HCT116 (cell line): Measurements from ENCODE around the gene FAM163B. TPM values are rescaled to one million over a fixed set of nuclear protein-coding genes. Genes with fewer than 3 reads are reported as not detected.

Source experiments
- ATAC-seq: fragments of 200-7000 bp; cut with Tn5 transposase; 2 replicates; pipeline ENCODE4 v1.9.1; 2020; ENCODE audit warnings: mild to moderate bottlenecking, moderate library complexity
- BruUV-seq: library from RNA; stranded (reverse); fragments of 400-500 nt; replicated peaks from 2 replicates; lab custom pipeline; 2021; lab: Mats Ljungman, UMichigan
- CTCF ChIA-PET: fragments of 300-600 bp; sonication (Branson Sonifier 250); formaldehyde crosslinking; loops from one replicate; lab custom pipeline; 2021; ENCODE audit warnings: antibody characterized with exemption; lab: Charles Lee
- POLR2A ChIA-PET: fragments of 300-600, 350-600 bp; sonication (Branson Sonifier 250); formaldehyde crosslinking; loops from one replicate; lab custom pipeline; 2021; ENCODE audit warnings: antibody characterized with exemption; lab: Charles Lee
- RAD21 ChIA-PET, 2 experiments: fragments of 300-600 bp; sonication (Branson Sonifier 250); formaldehyde crosslinking; loops; one replicate each; lab custom pipeline; 2023; ENCODE audit warnings: low total read pairs in 2 of 2; ENCODE audit not compliant: uncharacterized antibody in 2 of 2, unreplicated experiment in 2 of 2, low non-redundant PET in 1 of 2; lab: Charles Lee
- DNase-seq: peaks from one replicate; pipeline ENCODE4 v3.0.0-alpha.2; 2010; ENCODE audit warnings: low read depth, low spot score
- H2AFZ ChIP-seq: fragments of 200-600 bp; shearing (Covaris generic), sonication (generic); 2 replicates; pipeline ENCODE4 v1.6.1; 2017; ENCODE audit warnings: low read depth, mixed run types, mixed read lengths, antibody characterized with exemption, low read length; ENCODE audit not compliant: poor library complexity, severe bottlenecking
- H3K27ac ChIP-seq: 2 replicates; pipeline ENCODE4 v1.5.1; 2012; ENCODE audit warnings: low read depth, low read length
- H3K27me3 ChIP-seq: fragments of 200-600 bp; sonication (generic); 2 replicates; pipeline ENCODE4 v1.6.1; 2016; ENCODE audit warnings: mixed run types, low read length, mixed read lengths; ENCODE audit not compliant: insufficient read depth
- H3K36me3 ChIP-seq, 2 experiments: fragments of 200-500 bp in 1 of 2; fragments of 200-600 bp in 1 of 2; sonication (Bioruptor generic) in 1 of 2; sonication (generic) in 1 of 2; 2 replicates each; pipeline versions ENCODE4 v1.5.1 to v1.6.1; 2014 to 2016; ENCODE audit warnings: low read length in 2 of 2, inconsistent platforms in 1 of 2, mixed read lengths in 1 of 2, mixed run types in 1 of 2; ENCODE audit not compliant: insufficient read depth in 2 of 2, control insufficient read depth in 1 of 2
- H3K4me1 ChIP-seq, 2 experiments: fragments of 200-600 bp in 1 of 2; sonication (generic) in 1 of 2; 2 replicates each; pipeline versions ENCODE4 v1.5.1 to v1.6.1; 2012 to 2017; ENCODE audit warnings: low read length in 2 of 2, inconsistent platforms in 1 of 2, mild to moderate bottlenecking in 1 of 2, mixed read lengths in 1 of 2, mixed run types in 1 of 2, moderate library complexity in 1 of 2; ENCODE audit not compliant: insufficient read depth in 2 of 2, control insufficient read depth in 1 of 2
- H3K4me2 ChIP-seq: fragments of 200-600 bp; sonication (generic); 2 replicates; pipeline ENCODE4 v1.6.1; 2017; ENCODE audit warnings: mixed run types, low read length, mixed read lengths
- H3K4me3 ChIP-seq, 2 experiments: fragments of 200-600 bp in 1 of 2; sonication (generic) in 1 of 2; replicated peaks in 1 of 2; 2 replicates each; pipeline ENCODE4 v1.5.1; 2011 to 2016; ENCODE audit warnings: low read length in 2 of 2, control low read depth in 1 of 2, low read depth in 1 of 2, mild to moderate bottlenecking in 1 of 2, mixed read lengths in 1 of 2, mixed run types in 1 of 2
- H3K79me2 ChIP-seq: fragments of 200-600 bp; sonication (generic); 2 replicates; pipeline ENCODE4 v1.6.1; 2017; ENCODE audit warnings: mild to moderate bottlenecking, mixed run types, low read length, moderate library complexity, mixed read lengths; ENCODE audit not compliant: insufficient read depth
- H3K9ac ChIP-seq: fragments of 200-600 bp; sonication (generic); 2 replicates; pipeline ENCODE4 v1.6.1; 2016; ENCODE audit warnings: low read length, mixed read lengths
- H3K9me2 ChIP-seq: fragments of 200-600 bp; sonication (generic), shearing (Covaris generic); 2 replicates; pipeline ENCODE4 v1.6.1; 2017; ENCODE audit warnings: mixed run types, mild to moderate bottlenecking, moderate library complexity; ENCODE audit not compliant: insufficient read depth
- H3K9me3 ChIP-seq, 2 experiments: fragments of 200-500 bp in 1 of 2; fragments of 200-600 bp in 1 of 2; sonication (Bioruptor generic) in 1 of 2; sonication (generic) in 1 of 2; 2 replicates each; pipeline ENCODE4 v1.6.1; 2014 to 2017; ENCODE audit warnings: low read length in 2 of 2, mixed read lengths in 2 of 2, inconsistent platforms in 1 of 2, low read depth in 1 of 2, mild to moderate bottlenecking in 1 of 2, mixed run types in 1 of 2, moderate library complexity in 1 of 2; ENCODE audit not compliant: control insufficient read depth in 1 of 2, insufficient read depth in 1 of 2
- H4K20me1 ChIP-seq: fragments of 200-600 bp; sonication (generic), shearing (Covaris generic); 2 replicates; pipeline ENCODE4 v1.6.1; 2017; ENCODE audit warnings: mixed run types, mild to moderate bottlenecking, moderate library complexity; ENCODE audit not compliant: insufficient read depth
- CEBPB ChIP-seq: IDR thresholded peaks from 2 replicates; pipeline ENCODE4 v1.6.1; 2012; ENCODE audit warnings: low read depth
- EGR1 ChIP-seq: IDR thresholded peaks from 2 replicates; pipeline ENCODE4 v1.6.1; 2012; ENCODE audit warnings: low read depth
- EZH2phosphoT487 ChIP-seq: fragments of 200-600 bp; IDR thresholded peaks from 2 replicates; pipeline ENCODE4 v1.6.1; 2018; ENCODE audit warnings: antibody characterized with exemption, borderline replicate concordance
- FOSL1 ChIP-seq: IDR thresholded peaks from 2 replicates; pipeline ENCODE4 v1.6.1; 2012; ENCODE audit warnings: low read depth
- POLR2A ChIP-seq: IDR thresholded peaks from 2 replicates; pipeline ENCODE4 v1.7.0; 2011; ENCODE audit warnings: borderline replicate concordance; ENCODE audit not compliant: insufficient read depth, insufficient read length; ENCODE audit errors: extremely low read depth
- RAD21 ChIP-seq: IDR thresholded peaks from 2 replicates; pipeline ENCODE4 v1.6.1; 2012; ENCODE audit warnings: low read depth, mild to moderate bottlenecking
- SIN3A ChIP-seq: IDR thresholded peaks from 2 replicates; pipeline ENCODE4 v1.6.1; 2012; ENCODE audit warnings: low read depth
- SRF ChIP-seq: IDR thresholded peaks from 2 replicates; pipeline ENCODE4 v1.6.1; 2012; ENCODE audit warnings: low read depth
- ZBTB33 ChIP-seq: IDR thresholded peaks from 2 replicates; pipeline ENCODE4 v1.6.1; 2011; ENCODE audit warnings: mild to moderate bottlenecking, low read length, moderate library complexity; ENCODE audit not compliant: insufficient replicate concordance; ENCODE audit errors: extremely low read depth
- intact Hi-C: fragments of 100-400 bp; cut with micrococcal nuclease; formaldehyde crosslinking; loops from 2 replicates; pipeline ENCODE4 v1.10.0; 2022
- total RNA-seq: library from RNA; stranded (reverse); gene quantifications from one replicate; pipeline ENCODE4 v1.2.1, GENCODE V29; 2021; ENCODE audit not compliant: unreplicated experiment

The FAM163B gene
- total RNA-seq, 1 experiment from 2014 or later = not detected

- Histone ChIP-seq H3K9me3 (no peaks in the 10 kb centered on the region), H3K9ac (no peak overlapping the region), H2AFZ (no peak overlapping the region), H3K36me3 (no peaks in the 10 kb centered on the region), H3K79me2 (no peaks in the 10 kb centered on the region), H3K27me3 (peaks cover 9% of the 10 kb centered on the region; the same call in 1 of the 2 replicates), H3K27ac (no peak overlapping the region), H3K4me3 (no peak overlapping the region), H3K4me1 (no peaks in the 10 kb centered on the region; a peak in 1 of 4 replicates)
- ChIA-PET POLR2A (no interaction called here), RAD21 (no interaction called here)
- intact Hi-C loops = no loop called here
- ATAC-seq = no peak
- TF ChIP-seq POLR2A (no peak), SIN3A (no peak), SRF (no peak), ZBTB33 (no peak), EGR1 (no peak), EZH2phosphoT487 (no peak), CEBPB (no peak), RAD21 (no peak), FOSL1 (no peak)
- TF ChIP-seq, all 23 proteins: peak for 0
- Histone ChIP-seq H3K4me2 (no peak overlapping the region), H3K9me2 (no peaks in the 10 kb centered on the region), H4K20me1 (no peaks in the 10 kb centered on the region)
- CTCF ChIA-PET = no interaction called here
- BruUV-seq = no TSS peak
- DNase-seq = no peak
These were observed 20.3 kb upstream of the FAM163B start for GRCh38 chr9:133629221-133630110.
